Measurements from ENCODE around the gene MICU2. TPM values are rescaled to one million over a fixed set of nuclear protein-coding genes. Genes with fewer than 3 reads are reported as not detected.

The MICU2 gene, protein sequence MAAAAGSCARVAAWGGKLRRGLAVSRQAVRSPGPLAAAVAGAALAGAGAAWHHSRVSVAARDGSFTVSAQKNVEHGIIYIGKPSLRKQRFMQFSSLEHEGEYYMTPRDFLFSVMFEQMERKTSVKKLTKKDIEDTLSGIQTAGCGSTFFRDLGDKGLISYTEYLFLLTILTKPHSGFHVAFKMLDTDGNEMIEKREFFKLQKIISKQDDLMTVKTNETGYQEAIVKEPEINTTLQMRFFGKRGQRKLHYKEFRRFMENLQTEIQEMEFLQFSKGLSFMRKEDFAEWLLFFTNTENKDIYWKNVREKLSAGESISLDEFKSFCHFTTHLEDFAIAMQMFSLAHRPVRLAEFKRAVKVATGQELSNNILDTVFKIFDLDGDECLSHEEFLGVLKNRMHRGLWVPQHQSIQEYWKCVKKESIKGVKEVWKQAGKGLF
- 28.4 and 47.2 TPM in 2 replicates for total RNA-seq

DNA sequence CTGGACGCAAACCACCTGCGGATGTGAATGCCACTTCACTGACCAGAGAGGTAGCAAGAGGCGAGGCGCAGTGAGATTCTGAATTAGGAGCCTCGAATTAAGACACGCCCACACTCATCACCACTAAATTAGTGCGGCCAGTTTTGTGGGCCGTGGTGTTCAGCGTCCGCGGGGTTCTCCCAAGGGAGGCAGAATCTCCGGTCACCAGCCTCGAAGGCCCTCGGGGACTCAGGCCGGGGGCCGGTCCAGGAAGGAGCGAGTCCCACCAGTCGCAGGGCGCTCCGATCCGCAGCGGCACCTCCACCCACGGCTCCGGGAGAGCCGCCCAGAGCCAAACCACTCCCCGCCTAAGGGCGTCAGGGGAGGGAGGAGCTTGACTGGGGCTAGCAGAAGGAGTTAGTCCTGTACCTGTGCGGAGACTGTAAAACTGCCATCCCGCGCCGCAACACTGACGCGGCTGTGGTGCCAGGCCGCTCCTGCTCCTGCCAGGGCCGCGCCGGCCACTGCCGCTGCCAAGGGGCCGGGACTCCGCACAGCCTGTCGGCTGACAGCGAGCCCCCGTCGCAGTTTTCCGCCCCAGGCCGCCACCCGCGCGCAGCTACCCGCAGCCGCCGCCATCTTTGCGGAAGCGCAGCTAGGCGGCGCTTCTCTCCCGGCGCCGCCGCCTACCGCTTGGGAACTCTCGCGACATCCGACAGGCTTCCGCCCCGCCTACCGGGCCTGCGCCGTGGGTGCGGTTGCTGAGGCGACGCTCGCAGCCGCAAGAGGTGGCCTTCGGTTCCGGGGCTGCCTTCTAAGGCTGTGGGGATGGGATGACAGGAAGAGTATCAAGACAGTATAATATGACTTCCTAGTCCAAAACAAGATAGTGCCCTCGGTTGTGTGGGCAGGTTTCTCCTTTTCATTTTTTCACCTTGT lies at the start of gene MICU2:
MICU2 (minus strand) TSS at position 640 of the 918 bp plus-strand sequence; CDS start at position 618, 22 bp downstream.

DNA sequence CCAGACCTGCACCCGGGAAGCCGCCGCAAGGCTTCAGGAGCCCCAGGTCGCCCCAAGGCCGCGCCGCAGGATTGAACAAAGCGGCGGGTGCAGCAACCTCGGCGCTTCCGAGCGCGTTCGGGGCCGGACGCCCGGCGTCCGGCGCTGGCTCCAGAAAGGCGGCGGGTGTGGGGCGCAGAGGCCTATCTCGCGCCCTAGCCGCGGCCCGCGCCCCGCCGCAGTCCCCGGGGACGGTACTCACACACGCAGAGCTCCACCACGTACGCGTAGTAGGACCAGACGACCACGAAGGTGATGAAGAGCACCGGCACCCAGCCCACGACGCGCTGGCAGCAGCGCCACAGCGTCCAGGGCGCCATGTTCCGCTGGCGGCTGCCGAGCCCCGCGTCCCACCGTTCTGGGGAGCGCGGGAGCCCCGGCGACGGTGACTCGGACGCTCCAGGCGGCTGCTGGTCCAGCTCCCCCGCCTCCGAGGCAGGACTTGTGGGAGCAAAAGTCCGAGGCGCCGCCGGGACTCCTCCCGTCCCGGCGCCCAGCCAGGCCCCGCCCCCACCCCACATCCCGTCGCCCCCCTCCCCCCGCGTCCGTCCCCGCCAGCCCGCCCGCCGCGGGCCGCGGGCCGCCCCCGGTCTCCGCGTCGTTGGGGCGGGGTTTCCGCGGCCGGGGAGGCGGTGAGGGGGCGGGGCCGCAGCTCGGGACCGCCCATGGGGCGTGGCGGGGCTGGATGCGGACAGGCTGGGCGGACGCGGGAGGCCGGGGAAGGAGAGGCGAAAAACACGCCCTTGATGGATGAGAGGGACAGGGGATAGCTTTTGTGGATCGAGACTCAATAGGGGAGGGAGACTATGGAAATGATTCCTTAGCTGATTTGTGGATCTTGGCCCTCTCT lies 144.9 kb downstream of the MICU2 start, which contains the start of gene ZDHHC20:
ZDHHC20 (minus strand) TSS at position 491 of the 889 bp plus-strand sequence; CDS start at position 359, 132 bp downstream.

Other genes with a start within 250 kb of the MICU2 start
- gene ZDHHC20, start 144.9 kb downstream of the MICU2 start, total RNA-seq, result 80.9 and 82.4 TPM in 2 replicates
- gene FGF9, start 66.9 kb upstream of the MICU2 start, total RNA-seq, result under 0.01 TPM in 2 replicates